Lung microvascular endothelial cell (primary cell): ENCODE results near the gene MUC12. TPM values are rescaled to one million over a fixed set of nuclear protein-coding genes. Genes with fewer than 3 reads are reported as not detected.
A peak's percentile ranks its signal among the peaks of the same experiment; 100 is the strongest.
"Not testable (repeated sequence)": the region's sequence is repeated elsewhere in the genome, so short reads cannot be mapped to it uniquely, and the experiment has no call there.

ENCODE experiments used
- DNase-seq, 2 donors: peaks; one replicate each; pipeline versions ENCODE4 v3.0.0 to v3.0.0-alpha.2; 2010; ENCODE audit warnings: low read depth in 2 of 2
- total RNA-seq: library from RNA; depleted of rRNA; stranded (reverse); fragments of >200 nt; gene quantifications from 2 replicates; pipeline ENCODE4 v1.2.1, GENCODE V29; 2014

Gene MUC12
- total RNA-seq, 1 donor from 2014 or later: not detected

GRCh38 chr7:100959894-100960293 is 9.5 kb upstream of the MUC12 start:
- no peak for DNase-seq

DNA sequence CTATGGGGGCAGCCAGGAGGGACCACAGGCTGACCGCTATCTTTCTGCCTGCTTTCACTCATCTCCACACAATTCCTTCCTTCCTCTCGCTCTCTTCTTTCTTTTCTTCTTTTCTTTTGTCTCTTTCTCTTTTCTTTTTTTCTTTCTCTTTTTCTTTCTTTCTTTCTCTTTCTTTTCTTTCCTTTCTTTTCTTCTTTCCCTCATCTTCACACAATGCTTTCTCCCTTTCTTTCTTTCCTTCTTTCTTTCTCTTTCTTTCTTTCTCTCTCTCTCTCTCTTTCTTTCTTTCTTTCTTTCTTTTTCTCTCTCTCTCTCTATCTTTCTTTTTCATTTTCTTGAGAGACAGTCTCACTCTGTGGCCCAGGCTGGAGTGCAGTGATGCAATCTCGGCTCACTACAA is 6.8 kb upstream of the MUC12 start:
- DNase-seq: no peak

DNA sequence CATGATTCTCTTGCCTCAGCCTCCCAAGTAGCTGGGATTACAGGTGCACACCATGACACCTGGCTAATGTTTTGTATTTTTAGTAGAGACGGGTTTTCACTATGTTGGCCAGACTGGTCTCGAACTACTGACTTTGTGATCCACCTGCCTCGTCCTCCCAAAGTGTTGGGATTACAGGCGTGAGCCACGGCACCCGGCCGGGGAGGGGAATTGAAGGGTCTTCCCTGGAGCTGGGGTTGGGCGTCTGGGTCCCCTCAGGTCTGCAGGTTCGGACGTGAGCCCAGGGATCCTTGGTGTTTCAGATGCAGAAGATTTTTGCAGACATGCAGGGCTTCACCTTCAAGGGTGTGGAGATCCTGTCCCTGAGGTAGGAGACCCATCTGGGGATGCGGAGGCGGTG is 6.0 kb upstream of the MUC12 start:
- DNase-seq: no peak

- no peak for DNase-seq
Measured at GRCh38 chr7:100963874-100964273, 5.5 kb upstream of the MUC12 start.

DNA sequence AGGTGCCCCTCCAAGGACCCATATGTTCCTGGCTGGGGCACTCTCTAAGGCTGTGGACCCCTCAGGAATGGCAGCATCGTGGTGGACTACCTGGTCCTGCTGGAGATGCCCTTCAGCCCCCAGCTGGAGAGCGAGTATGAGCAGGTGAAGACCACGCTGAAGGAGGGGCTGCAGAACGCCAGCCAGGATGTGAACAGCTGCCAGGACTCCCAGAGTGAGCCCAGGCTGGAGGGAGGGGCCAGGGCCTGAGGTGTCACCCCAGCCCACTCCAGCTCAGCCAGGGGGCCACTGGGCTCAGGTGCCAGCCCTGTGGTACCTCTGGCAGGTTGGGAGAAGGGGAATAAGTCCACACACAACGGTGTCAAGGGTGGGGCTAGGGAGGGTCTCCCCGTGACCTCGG is 4.7 kb upstream of the MUC12 start:
- DNase-seq: no peak

- no peak for DNase-seq
Measured at GRCh38 chr7:100965045-100965722, 4.2 kb upstream of the MUC12 start.

DNA sequence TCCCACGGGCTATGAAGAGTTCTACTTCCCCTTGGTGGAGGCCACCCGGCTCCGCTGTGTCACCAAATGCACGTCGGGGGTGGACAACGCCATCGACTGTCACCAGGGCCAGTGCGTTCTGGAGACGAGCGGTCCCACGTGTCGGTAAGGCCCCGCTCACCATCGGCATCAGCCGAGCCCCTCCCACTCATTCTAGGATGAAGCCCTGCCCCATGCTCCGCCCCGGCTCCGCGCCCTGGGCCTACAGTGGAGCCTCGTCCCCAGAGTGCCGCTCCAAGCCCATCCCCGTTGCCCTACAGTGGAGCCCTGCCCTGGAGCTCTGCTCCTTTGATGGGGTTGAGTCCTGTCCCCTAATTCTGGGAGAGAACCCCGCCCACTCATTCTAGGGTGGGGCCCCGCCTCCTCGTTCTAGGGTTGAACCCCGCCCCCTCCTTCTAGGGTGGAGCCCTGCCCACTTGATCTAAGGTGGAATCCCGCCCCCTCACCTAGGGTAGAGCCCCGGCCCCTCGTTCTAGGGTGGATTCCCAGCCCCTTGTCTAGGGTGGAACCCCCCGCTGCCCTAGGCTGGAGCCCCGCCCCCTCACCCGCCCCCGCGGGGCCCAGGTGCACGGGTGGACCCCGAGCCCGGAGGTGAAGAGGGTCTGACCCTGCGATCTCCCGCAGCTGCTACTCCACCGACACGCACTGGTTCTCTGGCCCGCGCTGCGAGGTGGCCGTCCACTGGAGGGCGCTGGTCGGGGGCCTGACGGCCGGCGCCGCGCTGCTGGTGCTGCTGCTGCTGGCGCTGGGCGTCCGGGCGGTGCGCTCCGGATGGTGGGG is 3.4 kb upstream of the MUC12 start:
- DNase-seq: peak; percentile 66 to 76

GRCh38 chr7:100966542-100967291 is 2.6 kb upstream of the MUC12 start:
- DNase-seq: no peak

- no peak for DNase-seq
Measured at GRCh38 chr7:100967292-100967863, 2.0 kb upstream of the MUC12 start.

GRCh38 chr7:100968031-100968430 is 1.3 kb upstream of the MUC12 start:
- no peak for DNase-seq

- DNase-seq: no peak
Measured at GRCh38 chr7:100968650-100969049, 715 bp upstream of the MUC12 start.

DNA sequence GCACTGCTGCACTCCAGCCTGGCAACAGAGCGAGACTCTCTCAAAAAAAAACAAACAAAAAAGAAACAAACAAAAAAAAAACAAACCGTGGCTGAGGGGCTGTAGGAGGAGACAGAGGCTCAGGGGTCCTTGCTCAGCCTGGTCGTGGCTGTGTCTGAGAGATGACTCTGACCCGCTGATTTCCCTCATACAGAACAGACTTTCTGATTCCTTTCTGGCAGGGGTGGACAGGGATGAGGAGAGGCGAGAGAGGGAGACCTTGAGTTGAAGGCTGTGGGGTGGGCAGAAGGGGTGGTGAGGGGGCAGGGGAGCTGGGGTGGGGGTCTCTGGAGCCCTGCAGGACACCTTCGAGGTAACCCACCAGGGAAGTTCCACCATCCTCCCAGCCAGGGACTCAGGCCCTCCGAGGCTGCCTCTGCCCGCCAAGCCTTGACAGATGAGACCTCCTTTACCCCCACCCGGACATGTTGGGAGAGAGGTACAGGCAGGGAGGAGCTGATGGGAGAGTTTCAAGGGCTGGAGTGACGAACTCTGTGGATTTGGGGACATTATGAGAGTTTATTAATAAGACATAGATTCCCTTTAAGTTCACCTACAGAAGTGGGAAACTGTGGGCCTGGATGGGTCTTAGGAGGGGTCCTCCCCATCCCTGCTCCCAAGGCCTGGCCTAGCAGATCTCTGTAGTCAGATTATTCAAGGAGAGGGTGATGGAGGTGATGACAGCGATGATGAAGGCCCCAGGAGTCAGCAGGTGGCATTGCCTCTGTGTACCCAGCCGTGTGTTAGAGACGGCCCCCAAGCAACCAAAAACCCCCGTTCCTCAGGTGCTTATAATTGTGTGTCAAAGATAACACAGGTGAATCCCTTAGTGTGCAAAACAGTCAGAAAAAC is 2.0 kb downstream of the MUC12 start:
- DNase-seq: no peak

DNA sequence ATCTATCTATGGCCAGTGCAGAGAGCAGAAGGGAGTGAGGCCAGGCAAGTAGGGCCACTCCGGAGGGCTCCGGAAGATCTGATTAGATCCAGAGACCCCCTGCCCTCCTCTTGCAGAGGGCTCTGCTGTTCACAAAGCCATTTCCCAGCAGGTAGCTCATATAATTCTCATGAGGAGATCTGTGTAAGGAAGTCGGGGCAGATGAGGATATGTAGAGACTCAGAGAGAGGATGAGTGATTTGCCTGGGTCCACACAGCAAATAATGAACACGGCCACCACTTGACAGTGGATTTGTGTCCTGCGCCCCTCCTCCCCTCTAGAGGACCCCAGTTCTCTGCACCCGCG is 2.6 kb downstream of the MUC12 start:
- DNase-seq: no peak

DNA sequence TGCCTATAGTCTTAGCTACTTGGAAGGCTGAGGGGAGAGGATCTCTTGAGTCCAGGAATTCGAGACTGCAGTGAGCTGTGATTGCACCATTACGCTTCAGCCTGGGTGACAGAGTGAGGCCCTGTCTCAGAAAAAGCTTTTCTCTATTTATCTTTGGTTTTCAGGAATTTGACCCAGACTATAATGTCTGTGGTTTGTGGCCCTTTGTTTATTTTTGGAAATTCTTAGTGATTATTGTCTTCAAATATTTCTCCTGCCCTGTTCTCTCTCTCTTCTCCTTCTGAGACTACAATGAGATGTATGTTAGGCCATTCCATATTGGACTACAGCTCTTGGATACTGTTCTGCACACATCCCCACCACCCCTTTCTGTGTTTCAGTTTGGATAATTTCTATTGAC is 4.7 kb downstream of the MUC12 start:
- no peak for DNase-seq

- DNase-seq: no peak
Measured at GRCh38 chr7:100975371-100975821, 6.0 kb downstream of the MUC12 start.

- no peak for DNase-seq
Measured at GRCh38 chr7:100978300-100978699, 8.9 kb downstream of the MUC12 start.

DNA sequence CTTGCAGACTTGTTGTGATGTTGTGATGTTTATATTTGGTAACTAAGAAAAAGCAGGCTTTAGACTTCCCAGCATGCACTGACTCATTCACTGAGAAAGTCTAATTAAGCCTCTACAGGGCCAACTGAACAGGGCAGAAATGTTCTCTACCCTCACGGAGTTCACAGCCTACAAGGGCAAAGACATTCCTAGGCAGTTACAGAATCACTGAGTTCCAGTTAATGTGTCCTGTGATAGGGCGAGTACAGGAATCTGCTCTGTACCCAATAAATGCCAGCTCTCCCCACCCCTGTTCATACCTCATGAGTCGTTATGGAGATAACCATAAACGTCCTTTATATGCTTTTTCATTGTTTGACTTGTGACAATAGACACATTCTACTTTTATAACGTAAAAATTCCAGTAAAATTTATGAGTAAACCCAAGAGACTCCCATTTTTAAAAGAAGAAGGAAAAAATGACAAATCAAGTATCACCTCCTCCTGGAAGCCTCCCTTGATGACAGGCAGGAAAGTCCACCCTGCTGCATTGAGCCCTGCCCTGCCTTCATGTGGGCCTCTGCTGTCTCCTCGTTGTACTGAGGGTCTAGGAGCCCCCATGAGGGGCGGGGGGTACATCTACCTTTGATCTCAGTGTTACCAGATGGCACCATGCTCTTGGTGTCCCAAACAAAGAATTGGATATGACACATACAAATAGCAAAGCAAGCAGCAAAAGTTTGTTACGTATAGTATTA is 14.3 kb downstream of the MUC12 start:
- DNase-seq: no peak

DNA sequence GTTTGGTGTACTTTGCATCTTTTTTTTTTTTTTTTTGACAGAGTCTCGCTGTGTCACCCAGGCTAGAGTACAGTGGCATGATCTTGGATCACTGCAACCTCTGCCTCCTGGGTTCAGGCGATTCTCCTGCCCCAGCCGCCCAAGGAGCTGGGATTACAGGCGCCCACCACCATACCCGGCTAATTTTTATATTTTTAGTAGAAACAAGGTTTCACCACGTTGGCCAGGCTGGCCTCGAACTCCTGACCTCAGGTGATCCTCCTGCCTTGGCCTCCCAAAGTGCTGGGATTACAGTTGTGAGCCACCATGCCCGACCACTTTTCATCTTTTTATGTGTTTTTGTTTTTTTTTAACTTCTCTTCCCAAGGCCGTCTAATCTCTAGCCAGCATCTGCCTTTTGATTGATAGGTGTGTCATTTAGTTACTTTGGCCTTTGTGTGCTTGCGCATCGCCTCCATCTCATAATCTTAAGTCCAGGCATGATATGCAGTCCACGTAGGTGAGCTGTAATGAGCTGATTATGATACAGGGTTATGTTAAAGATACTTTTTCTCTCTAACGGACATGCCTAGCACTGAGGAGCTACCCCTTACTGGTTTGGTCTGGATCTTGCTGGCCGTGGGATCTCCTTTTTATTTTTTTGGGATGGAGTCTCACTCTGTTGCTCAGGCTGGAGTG is 15.0 kb downstream of the MUC12 start:
- DNase-seq: not testable (repeated sequence)

GRCh38 chr7:100985033-100985797 is 15.8 kb downstream of the MUC12 start:
- not testable (repeated sequence) for DNase-seq
